NCI-H2196 treated with DMSO at 0.1 percent for 48 hours (cell line): ENCODE results near the gene PIK3C2G.

Source experiments
- DNase-seq: peaks from one replicate; lab custom pipeline; 2025; ENCODE audit not compliant: unreplicated experiment; lab: John Stamatoyannopoulos, UW

PIK3C2G gene

DNA sequence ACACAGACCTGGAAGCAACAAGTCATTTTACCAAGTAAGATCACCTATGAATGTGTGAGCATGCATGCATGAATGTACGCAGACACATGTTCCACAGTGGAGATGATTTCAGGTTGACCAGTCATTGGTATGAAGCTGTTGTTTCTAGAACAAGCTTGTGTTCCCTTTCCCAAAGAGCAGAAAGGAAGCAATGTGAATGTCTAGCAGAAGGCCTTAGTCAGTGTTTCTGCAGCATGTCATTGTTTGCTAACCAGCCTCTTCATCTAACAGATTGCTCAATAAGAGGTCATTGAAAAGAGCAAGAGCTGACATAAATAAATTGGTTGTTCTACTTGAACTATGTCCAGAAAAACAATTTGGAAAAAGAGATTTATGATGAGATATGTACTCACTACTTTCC is 285.1 kb downstream of the PIK3C2G start:
- DNase-seq = no peak

DNA sequence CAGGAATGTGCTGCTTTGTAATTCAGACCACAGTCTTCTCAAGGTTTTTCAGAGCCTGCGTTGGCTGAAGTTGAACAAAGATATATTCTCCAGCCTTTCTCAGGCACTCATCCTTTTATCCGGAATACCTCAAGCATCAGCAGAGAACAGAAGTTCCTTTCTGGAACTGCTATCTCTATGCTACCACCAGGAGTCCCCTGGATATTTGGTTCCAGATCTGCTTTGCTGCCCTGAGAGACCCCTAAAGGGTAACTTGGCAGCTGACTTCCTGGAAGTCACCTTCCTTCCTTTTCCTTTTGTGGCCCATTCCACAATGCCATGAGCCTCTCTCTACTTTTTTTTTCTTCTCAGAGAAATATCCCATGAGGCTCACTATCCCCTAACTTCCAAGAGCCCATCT is 288.3 kb downstream of the PIK3C2G start:
- no peak for DNase-seq

DNA sequence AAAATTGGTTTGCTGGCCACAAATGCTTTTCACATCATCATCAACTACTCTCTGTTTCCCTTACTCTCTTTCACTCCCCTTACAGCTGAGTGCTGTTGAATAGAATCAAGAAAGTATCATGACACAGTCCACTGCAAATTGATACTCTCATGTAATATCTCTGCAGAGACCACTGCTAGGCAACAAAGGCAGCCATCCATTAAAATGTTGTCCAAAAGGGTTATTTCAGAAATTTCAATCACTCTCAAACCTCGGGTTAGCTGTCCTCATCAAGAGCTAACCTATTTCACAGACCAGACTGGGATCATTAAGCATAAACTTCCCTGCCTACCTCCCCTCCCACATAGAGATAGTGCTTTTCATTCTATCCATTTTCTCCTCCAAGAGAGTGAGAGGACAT is 289.8 kb downstream of the PIK3C2G start:
- no peak for DNase-seq

GRCh38 chr12:18551701-18552100 is 290.4 kb downstream of the PIK3C2G start:
- DNase-seq = no peak

DNA sequence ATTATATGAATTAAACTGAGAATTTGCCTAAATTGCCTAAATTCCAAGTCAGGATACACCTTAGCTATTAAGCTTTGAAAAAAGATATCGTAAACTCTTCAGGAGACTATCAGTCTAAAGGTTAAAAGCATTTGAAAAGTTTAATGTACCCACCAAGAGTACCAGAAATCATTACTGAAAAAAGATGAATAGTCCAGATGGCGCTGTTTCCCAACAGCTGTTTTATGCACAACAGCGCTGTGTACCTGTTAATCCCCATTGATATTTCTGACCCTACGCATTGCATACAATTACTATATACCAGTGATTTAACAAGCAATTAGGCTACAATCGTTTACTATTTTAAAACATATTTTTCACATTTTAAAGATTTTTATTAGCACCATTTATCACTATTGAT is 291.5 kb downstream of the PIK3C2G start:
- DNase-seq = no peak

- DNase-seq = no peak
Measured at GRCh38 chr12:18556161-18556560, 294.8 kb downstream of the PIK3C2G start.

GRCh38 chr12:18559242-18559641 is 297.9 kb downstream of the PIK3C2G start:
- DNase-seq = no peak

- DNase-seq = no peak
Measured at GRCh38 chr12:18562531-18562930, 301.2 kb downstream of the PIK3C2G start.

- no peak for DNase-seq
Measured at GRCh38 chr12:18564306-18564705, 303.0 kb downstream of the PIK3C2G start.

- no peak for DNase-seq
Measured at GRCh38 chr12:18567787-18568186, 306.5 kb downstream of the PIK3C2G start.

DNA sequence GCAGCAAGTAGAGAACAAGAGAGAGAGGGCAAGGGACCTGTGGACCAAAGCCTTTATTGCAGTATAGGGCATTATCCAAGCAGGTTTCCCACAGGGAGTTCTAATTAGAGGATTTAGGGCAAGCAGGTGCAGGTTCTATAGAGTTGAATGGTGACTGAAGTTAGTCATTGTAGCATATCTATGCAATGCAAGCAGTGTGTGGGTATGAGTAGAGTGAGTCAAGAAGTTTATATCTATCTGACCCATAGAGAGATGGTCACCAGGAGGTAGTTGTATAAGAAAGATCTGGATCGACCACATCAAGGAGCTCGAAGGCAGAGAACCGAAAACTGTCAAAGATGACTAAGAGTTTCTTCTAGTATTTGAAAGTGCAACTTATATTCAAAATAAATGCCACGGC is 309.2 kb downstream of the PIK3C2G start:
- DNase-seq = no peak

DNA sequence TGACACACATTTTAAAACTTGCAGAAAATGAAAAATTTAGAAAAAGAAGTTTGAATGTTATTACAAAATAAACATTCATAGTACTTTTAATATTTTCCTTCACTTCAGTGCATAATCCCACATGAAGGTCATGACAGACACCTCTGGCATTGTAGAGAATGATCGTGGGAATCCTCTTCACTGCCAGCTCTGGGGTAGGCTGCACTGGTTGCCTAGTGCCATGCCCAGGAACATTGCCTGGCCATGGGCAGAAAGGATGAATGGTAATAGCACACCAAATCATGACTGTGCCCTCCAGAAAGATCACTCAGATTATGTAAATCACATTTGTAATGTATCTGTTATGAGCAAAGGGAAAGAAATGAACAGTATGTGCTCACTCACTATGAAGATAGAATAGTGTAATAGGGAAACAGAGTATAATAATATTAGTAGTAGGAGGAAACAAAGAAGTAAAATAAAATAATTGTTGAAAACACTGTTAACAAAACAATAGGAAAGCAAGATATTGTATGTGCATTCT is 314.8 kb downstream of the PIK3C2G start:
- no peak for DNase-seq

GRCh38 chr12:18576648-18577047 is 315.3 kb downstream of the PIK3C2G start:
- DNase-seq = no peak

GRCh38 chr12:18578191-18578590 is 316.9 kb downstream of the PIK3C2G start:
- DNase-seq = no peak

DNA sequence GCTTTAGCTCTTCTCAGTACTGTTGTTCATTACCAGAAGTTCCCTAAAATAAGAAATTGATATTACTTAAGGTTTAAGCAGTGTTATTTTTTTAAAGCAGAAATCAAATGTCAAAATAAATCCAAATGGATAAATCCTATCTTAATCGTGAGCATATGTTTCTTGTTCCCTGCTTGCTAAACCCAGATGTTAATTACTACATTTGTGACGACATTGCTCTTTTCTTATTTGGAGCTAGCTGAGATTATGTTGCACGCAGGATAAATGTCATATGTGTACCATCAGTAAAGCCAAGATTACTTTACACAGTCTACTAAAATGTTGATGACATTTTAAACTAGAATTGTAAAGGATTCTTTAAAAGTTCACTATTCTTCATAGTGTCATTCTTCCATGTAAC is 319.0 kb downstream of the PIK3C2G start:
- no peak for DNase-seq

GRCh38 chr12:18580706-18581105 is 319.4 kb downstream of the PIK3C2G start:
- DNase-seq = no peak

- DNase-seq = no peak
Measured at GRCh38 chr12:18581232-18581962, 320.1 kb downstream of the PIK3C2G start.

DNA sequence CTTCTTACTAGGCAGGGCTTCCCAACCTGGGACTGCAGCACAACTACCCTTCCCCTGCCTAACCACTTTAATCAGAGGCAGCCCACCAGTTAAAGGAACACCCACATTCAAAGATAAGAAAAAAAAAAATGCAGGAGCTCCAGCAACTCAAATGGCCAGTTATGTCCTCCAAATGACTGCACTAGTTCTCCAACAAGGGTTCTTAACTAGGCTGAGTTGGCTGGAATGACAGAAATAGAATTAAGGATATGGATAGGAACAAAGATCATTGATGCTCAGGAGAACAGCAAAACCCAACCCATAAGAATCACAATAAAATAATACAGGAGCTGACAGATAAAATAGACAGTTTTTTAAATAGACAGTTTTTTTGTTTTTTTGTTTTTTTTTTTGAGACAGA is 322.3 kb downstream of the PIK3C2G start:
- no peak for DNase-seq

DNA sequence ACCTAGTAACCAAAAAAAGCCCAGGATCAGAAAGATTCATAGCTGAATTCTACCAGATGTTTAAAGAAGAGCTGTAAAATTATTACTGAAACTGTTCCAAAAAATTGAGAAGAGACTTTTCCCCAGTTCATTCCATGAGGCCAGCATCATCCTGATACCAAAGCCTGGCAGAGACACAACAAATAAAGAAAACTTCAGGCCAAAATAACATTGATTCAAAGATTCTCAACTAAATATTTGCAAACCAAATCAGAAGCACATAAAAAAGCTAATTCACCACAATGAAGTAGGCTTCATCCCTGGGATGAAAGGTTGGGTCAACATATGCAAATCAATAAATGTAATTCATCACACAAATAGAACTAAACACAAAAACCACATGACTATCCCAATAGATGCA is 325.3 kb downstream of the PIK3C2G start:
- DNase-seq = no peak

- DNase-seq = no peak
Measured at GRCh38 chr12:18589316-18589715, 328.0 kb downstream of the PIK3C2G start.

- DNase-seq = no peak
Measured at GRCh38 chr12:18591473-18591872, 330.2 kb downstream of the PIK3C2G start.

- DNase-seq = no peak
Measured at GRCh38 chr12:18595412-18595811, 334.1 kb downstream of the PIK3C2G start.

DNA sequence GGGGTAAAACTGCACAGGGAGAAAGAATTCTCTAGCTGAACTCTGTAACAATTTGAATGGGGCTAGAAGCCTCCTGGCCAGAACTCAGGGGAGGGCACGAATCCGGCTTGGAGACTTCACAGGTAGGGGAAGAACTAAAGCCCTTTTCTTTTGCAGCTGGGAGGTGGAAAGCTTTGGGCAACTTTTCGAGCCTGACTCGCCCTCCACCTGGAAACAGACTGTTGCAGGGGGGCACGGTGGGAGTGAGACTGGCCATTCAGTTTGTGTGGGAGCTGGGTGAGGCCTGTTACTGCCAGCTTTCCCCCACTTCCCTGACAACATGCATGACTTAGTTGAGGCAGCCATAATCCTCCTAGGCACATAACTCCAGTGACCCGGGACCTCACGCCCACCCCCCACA is 340.6 kb downstream of the PIK3C2G start:
- DNase-seq = no peak
